Hindlimb muscle (tissue), 1 donor: ENCODE results near the gene FAM181A. TPM values are rescaled to one million over a fixed set of nuclear protein-coding genes. Genes with fewer than 3 reads are reported as not detected.

ENCODE experiments used
- DNase-seq: peaks from one replicate; pipeline ENCODE4 v3.0.0-alpha.2; 2013
- polyA plus RNA-seq: library from polyadenylated mRNA; unstranded; fragments of 120-200 nt; gene quantifications from one replicate; pipeline ENCODE4 v1.2.1, GENCODE V29; 2013; ENCODE audit not compliant: insufficient read length

The FAM181A gene
- polyA plus RNA-seq, 1 donor: not detected

DNA sequence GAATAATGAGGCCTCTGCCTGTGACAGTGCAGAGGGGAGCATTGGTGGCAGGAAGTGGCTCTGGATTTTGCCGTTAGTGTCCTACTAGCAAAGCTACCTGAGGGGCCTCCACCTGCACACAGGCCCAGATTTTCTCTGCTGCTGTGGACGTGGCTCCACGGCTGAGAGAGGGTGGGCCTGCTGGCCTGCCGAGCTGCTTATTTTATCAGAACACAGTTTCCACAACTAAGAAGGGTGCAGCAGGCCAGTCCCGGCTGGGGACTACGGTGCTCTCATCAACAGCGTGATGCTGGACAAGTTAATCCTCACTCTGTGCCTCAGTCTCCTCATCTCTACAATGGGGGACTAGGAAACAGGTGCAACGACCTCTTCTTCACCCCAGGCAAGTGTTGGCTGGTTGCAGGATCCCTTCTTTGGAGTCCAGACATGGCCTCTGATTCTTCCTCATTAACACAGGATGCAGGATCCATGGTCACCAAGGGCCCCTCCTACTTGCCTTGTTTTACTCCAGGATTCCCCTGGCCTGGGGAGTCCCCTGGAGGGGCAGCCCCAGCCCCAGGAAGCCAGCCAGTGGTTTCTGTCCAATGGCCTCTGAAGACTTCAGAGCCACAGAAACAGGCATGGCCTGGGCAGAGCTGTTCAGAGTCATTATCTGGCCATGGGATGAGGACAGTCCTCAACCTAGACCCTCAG lies 3.3 kb downstream of the FAM181A start:
- no peak for DNase-seq

GRCh38 chr14:93930989-93931307 lies 3.8 kb downstream of the FAM181A start:
- no peak for DNase-seq

- DNase-seq: no peak
Measured at GRCh38 chr14:93932642-93933041, 5.5 kb downstream of the FAM181A start.

DNA sequence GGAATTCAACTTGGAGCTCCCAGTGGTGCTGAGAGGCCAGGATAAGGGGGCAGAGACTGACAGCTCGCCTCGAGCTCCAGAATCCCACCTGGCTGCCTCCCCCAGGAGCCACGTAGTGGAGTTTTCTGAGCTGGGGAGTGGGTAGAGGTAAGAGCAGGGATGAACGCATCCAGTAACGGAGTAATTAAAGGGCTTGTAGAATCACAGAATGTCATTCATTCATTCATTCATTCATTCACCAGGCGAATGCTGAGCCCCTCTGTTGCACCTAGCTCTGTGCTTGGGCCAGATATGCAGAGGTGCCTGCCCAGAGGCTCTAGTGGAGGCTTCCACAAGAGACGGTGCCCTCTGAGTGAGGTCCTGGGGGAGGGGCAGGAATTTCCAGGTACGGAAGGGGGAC lies 8.1 kb downstream of the FAM181A start:
- no peak for DNase-seq

- no peak for DNase-seq
Measured at GRCh38 chr14:93936245-93936644, 9.1 kb downstream of the FAM181A start.

DNA sequence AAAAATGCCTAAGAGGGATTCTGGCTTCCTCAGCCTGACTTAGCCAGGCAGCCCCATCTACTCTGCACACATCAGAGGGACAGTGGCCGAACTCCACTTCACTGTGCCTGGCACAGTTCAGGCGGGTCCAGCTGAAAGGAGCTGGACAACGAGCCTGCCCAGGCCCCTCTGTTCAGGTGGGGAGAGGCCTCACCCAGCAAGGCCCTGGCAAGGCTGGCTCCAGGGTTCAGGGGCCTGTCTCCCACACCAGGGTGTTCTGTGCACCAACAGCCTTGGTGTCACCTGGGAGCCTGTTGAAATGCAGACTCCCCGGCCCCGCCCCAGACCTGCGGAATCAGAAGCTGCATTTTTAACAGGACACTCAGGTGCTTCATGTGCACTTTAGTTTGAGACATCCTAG lies 9.8 kb downstream of the FAM181A start:
- DNase-seq: no peak

- no peak for DNase-seq
Measured at GRCh38 chr14:93937519-93937918, 10.4 kb downstream of the FAM181A start.

- DNase-seq: no peak
Measured at GRCh38 chr14:93938751-93939303, 11.7 kb downstream of the FAM181A start.

- DNase-seq: peak; percentile 69
Measured at GRCh38 chr14:93939304-93940229, 12.4 kb downstream of the FAM181A start.

DNA sequence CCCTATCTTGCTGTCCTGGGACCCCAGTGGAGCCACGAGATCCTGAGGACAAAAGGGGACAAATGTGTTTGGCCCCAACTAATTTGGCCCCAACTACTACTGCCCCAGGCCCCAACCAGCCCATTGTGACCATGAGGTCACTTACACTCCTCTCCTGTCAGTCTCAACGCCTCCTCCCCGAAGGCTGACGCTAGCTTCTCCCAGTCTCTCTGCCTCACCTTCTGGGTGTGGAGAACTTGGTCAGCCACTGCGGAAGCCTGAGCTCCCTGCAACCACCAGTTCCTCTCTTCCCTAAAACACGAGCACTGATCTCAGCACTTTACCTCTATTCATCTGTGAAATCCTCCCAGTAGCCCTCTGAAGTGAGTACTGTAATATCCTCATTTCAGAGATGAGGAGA lies 13.3 kb downstream of the FAM181A start:
- no peak for DNase-seq

- DNase-seq: peak; percentile 23
Measured at GRCh38 chr14:93941293-93941910, 14.3 kb downstream of the FAM181A start.

- DNase-seq: no peak
Measured at GRCh38 chr14:93943052-93943451, 15.9 kb downstream of the FAM181A start.

GRCh38 chr14:93943930-93944329 lies 16.8 kb downstream of the FAM181A start:
- no peak for DNase-seq

GRCh38 chr14:93944348-93945069 lies 17.4 kb downstream of the FAM181A start:
- DNase-seq: no peak

- no peak for DNase-seq
Measured at GRCh38 chr14:93945070-93945399, 17.9 kb downstream of the FAM181A start.

- DNase-seq: no peak
Measured at GRCh38 chr14:93946104-93946503, 19.0 kb downstream of the FAM181A start.

- DNase-seq: no peak
Measured at GRCh38 chr14:93946541-93947090, 19.5 kb downstream of the FAM181A start.

- DNase-seq: no peak
Measured at GRCh38 chr14:93947282-93947681, 20.1 kb downstream of the FAM181A start.

DNA sequence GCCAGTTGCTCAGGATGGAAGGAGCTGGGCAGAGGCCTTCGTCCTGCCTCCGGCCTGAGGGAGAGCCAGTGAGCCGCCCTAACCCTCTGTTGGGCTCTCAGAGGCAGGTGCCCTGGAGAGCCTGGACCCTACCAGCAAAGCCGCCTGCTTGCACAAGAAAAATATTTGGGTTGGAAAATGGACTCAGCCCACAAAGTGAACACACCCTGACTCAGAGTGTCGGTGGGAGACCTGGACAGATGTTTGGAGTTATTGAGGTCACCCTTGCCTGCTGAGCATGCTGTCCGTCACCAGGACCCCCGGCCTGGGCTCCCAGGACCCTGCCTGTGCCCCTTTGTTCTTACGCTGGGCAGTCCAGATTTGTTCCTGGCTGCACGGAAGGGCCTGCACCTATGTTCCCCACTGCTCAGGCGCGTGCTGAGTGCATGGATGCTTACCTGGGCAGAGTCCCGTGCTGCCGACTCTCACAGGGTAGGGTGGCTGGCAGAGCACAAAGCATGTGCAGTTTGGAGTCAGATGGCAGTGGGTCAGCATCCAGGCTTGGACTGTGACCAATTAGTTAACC lies 22.4 kb downstream of the FAM181A start:
- DNase-seq: no peak

DNA sequence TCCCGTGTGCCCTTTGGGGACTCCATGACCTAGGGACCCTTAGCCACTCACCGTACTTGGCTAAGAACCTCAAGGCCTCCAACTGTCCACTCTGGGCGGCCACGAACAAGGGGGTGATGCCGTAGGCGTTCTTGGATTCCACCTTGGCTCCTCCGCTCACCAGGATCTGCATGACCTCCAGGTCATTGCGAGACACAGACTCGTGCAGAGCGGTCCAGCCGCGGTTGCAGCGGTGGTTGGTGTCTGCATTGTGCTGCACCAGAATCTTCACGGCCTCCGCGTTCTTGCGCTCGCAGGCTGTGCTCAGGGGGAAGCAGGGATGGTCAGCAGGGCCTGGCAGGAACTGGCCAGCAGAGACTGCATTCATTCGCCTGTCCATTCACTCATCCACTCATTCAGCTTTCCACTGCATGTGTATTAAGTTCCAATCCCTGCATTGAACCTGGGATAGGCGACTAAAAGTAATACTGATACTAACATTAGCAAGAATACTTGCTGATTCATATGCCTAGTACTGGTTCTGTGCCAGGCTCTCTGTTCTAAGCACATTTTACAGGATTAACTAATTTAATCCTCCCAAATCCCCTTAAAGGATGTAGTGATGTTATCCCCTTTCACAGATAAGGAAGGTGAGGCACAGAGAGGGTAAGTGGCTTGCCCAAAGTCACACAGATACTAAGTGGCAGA lies 23.9 kb downstream of the FAM181A start:
- DNase-seq: no peak
